BLaER1 (cell line): ENCODE results near the gene EDC3.

ENCODE experiments used
- H3K27ac ChIP-seq: shearing (Covaris generic); formaldehyde crosslinking; 2 replicates; pipeline ENCODE4 v1.8.1; 2022
- H3K27me3 ChIP-seq: shearing (Covaris generic); formaldehyde crosslinking; 2 replicates; pipeline ENCODE4 v1.8.1; 2022
- H3K36me3 ChIP-seq: shearing (Covaris generic); formaldehyde crosslinking; 2 replicates; pipeline ENCODE4 v1.8.1; 2022
- H3K4me1 ChIP-seq: shearing (Covaris generic); formaldehyde crosslinking; 2 replicates; pipeline ENCODE4 v1.8.1; 2022
- H3K4me2 ChIP-seq: shearing (Covaris generic); formaldehyde crosslinking; 2 replicates; pipeline ENCODE4 v1.8.1; 2022
- H3K4me3 ChIP-seq: shearing (Covaris generic); formaldehyde crosslinking; 2 replicates; pipeline ENCODE4 v1.8.1; 2022
- H3K9ac ChIP-seq: shearing (Covaris generic); formaldehyde crosslinking; 2 replicates; pipeline ENCODE4 v1.8.1; 2022
- H3K9me3 ChIP-seq: shearing (Covaris generic); formaldehyde crosslinking; 2 replicates; pipeline ENCODE4 v1.8.1; 2022
- H4K20me1 ChIP-seq: shearing (Covaris generic); formaldehyde crosslinking; 2 replicates; pipeline ENCODE4 v1.8.1; 2022
- Cebpa-rat ChIP-seq: shearing (Covaris generic); IDR thresholded peaks from 2 replicates; pipeline ENCODE4 v1.8.1; 2022

The EDC3 gene

DNA sequence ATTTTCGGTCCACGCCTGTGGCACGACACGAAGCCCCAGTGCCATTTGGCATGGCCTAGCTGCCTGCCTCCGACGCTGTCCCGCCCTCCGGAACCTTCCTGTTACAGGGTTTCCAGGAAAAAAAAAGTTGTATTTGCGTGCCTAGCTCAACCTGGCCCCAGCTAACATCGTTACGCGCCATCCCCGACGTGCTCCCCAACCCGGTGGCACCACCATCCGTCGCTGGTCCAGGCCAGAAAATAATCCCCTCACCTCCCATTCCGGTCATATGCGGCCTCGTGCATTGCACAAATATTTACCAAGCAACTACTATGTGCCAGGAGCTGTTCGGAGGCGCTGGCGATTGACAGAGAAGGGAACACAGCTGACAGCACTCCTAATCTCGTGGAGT is 30.9 kb upstream of the EDC3 start:
- Histone ChIP-seq H4K20me1 (peaks cover 6% of the 10 kb centered on the region; the same call in 1 of the 2 replicates), H3K4me1 (peaks cover 12% of the 10 kb centered on the region), H3K27me3 (peaks cover 41% of the 10 kb centered on the region), H3K9ac (no peak overlapping the region), H3K36me3 (no peaks in the 10 kb centered on the region), H3K4me3 (peak overlapping the region; percentile 68), H3K4me2 (peak overlapping the region; percentile 97), H3K9me3 (no peaks in the 10 kb centered on the region), H3K27ac (no peak overlapping the region)
- TF ChIP-seq Cebpa-rat: no peak

DNA sequence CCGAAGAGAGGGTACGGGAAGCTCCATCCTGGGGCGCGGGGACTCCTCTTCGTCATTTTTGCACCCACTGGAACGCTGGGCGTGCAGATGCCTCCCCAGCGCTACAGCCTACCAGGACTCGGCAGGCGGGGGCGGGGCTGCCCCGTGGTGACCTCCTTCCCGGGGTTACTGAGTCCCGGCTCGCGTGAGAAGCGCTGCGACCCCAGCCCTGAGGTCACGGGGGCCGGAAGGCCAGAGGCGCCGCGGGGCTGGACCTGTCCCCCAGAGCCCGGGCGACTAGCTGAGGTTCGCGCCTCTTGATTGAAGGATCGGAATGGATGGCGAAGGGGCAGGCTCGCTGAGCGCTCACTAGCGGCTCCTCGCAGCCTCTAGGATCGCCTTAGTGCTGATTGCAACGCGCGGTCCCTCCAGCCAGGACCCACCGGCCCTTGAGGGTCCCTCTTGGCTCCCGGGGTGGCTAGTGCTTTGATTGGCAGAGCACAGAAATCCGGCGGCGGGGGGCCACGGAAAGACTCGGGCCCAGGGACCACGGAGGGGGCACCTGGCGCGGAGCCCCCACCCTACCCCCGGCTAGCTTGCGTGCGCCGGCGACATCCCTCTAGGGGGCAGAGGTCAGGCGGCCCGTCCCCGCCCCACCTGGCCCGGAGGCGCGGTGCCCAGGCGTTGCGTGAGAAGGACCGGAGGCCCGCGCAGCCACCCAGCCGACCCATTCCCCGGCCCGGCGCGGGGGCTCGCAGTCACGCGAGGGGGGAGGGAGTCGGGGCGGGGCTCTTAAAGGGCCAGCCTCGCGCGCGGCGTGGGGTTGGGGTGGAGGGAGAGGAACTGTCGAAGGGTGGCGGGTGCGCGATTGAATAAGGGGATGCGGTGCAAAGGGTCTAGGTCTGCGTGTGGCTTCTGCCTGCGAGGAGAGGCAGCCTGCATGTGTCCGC is 30.3 kb upstream of the EDC3 start:
- Histone ChIP-seq H3K9me3 (no peaks in the 10 kb centered on the region), H3K4me3 (peak overlapping the region; percentile 68), H3K4me2 (peak overlapping the region; percentile 97), H3K9ac (peak overlapping the region; percentile 45; the same call in 1 of the 2 replicates), H3K27ac (no peak overlapping the region), H3K4me1 (peaks cover 16% of the 10 kb centered on the region), H4K20me1 (peaks cover 6% of the 10 kb centered on the region; the same call in 1 of the 2 replicates), H3K27me3 (peaks cover 41% of the 10 kb centered on the region), H3K36me3 (no peaks in the 10 kb centered on the region)
- TF ChIP-seq Cebpa-rat: no peak

DNA sequence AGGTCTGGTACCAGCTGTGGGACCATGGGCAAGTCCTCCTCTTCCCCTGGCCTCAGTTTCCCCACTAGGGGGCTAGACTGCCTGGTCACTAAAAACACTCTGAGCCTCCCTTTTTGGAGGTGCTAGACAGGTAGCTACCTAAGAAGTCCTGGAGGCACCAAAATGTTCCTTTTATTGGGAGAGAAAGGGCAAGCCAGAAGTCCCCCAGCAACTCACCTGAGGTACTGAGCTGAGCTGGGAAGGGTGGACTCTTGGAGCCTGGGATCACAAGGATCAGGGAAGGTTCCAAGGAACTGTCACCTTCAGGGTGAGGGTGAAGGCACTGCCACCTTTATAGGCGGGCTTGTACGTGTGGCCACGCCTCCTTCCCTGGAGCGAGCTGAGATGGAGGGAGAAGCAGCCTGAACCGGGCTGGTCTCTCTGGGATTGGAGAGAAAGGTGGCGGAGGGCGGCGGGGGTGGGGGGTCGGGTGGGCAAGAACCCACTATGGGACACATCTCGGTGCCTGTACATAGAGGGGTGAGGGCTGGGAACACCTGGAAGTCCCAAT is 29.5 kb upstream of the EDC3 start, which contains the start of gene CYP1A1:
TSS of gene CYP1A1 (minus strand) at position 304 of the 550 bp plus-strand sequence. CDS start 2,431 bp downstream, outside the sequence.
- Histone ChIP-seq H4K20me1 (peaks cover 6% of the 10 kb centered on the region; the same call in 1 of the 2 replicates), H3K27me3 (peaks cover 41% of the 10 kb centered on the region), H3K4me3 (peak within 1 kb of the TSS; percentile 68), H3K36me3 (no peaks in the 10 kb centered on the region), H3K4me2 (peak within 1 kb of the TSS; percentile 97), H3K4me1 (peaks cover 24% of the 10 kb centered on the region), H3K9ac (peak within 1 kb of the TSS; percentile 45; the same call in 1 of the 2 replicates), H3K9me3 (no peaks in the 10 kb centered on the region), H3K27ac (no peak within 1 kb of the TSS)
- TF ChIP-seq Cebpa-rat: no peak

DNA sequence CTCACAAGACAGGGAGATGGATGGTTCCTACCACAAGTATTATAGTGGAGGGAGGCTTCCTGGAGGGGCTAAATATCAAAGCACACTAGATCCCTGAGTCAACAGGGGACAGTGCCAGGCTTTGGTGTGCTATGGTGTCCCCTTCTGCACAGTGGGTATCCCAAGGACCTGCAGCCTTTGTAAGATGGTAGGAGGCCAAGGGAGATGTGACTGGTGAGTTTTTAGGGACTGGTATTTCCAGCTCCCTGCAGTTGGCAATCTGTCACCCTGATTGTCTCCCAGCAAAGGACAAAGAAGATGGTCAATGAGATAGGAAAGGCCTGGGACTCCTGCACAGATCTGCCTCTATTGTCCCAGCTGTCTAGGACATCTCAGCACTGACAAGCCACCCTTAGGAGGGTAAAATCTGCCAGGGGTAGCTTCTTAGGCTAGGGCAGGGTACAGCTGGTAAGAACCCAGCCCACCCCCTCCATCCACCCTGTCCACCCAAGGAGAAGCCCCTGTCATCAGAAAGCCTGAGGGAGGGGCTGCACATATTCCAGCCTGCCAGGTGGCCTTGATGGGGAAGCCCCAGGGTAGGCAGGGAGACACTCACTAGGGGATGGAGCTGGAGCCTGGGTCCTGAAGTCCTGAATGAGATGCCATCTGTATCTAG is 28.9 kb upstream of the EDC3 start:
- Histone ChIP-seq H3K27me3 (peaks cover 41% of the 10 kb centered on the region), H4K20me1 (peaks cover 6% of the 10 kb centered on the region; the same call in 1 of the 2 replicates), H3K4me2 (no peak overlapping the region), H3K4me1 (peaks cover 25% of the 10 kb centered on the region), H3K36me3 (no peaks in the 10 kb centered on the region), H3K27ac (no peak overlapping the region), H3K9ac (no peak overlapping the region), H3K4me3 (no peak overlapping the region), H3K9me3 (no peaks in the 10 kb centered on the region)
- TF ChIP-seq Cebpa-rat: no peak

DNA sequence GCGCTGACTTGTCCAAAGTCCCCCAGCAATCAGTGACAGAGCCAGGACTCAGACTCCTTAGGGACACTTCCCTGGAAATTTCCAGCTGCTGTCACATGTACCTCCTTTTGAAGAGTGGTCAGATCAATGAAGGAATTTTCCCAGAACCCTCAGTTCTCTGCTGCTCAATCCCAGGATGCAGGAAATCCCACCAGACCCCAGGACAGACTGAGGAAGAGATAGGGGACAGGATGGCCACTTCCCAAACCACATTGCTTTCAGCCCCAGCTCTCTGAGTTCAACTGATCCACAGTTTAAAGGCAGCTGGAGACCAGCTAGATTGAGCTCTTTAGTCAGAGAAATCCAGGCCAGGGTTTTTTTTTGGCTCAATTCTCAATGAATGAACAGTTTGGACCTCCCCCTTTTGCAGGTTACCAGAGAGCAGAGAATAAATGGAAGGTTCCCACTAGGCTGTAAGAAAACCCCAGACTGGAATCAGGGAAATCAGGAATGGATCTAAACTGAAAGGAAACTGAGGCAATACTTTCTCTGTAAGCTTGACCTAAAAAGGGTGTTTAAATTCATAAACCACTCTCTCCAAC is 28.0 kb upstream of the EDC3 start:
- Histone ChIP-seq H3K27me3 (peaks cover 41% of the 10 kb centered on the region), H3K9ac (no peak overlapping the region)

DNA sequence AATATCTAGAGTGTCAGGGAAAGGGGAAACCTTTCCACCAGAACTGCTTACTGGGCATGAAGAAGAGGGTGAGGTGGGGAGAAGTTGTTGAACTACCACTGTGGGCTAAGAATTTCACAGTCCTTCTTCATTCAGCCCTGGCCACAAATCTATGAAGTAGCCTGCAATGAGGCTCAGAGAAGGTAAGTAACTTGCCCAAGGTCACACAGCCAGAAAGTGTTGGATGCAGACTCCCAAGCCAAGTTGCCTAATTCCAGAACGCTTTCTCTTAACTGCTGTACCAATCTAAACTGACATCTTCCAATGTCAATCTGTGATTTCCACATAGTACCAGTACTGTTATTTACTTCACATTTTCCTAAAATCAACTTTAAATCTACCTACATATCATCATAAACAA is 27.4 kb upstream of the EDC3 start:
- Histone ChIP-seq H3K9ac (no peak overlapping the region), H3K4me3 (no peak overlapping the region), H3K27ac (no peak overlapping the region), H3K4me1 (peaks cover 25% of the 10 kb centered on the region), H3K4me2 (no peak overlapping the region), H3K36me3 (no peaks in the 10 kb centered on the region), H4K20me1 (peaks cover 6% of the 10 kb centered on the region; the same call in 1 of the 2 replicates), H3K9me3 (no peaks in the 10 kb centered on the region), H3K27me3 (peaks cover 41% of the 10 kb centered on the region)
- TF ChIP-seq Cebpa-rat: no peak

More for the DNA sequence above, 28.0 kb upstream of the EDC3 start:
- Histone ChIP-seq H3K9me3 (no peaks in the 10 kb centered on the region), H3K4me3 (no peak overlapping the region), H3K27ac (no peak overlapping the region), H3K4me1 (peaks cover 25% of the 10 kb centered on the region), H4K20me1 (peaks cover 6% of the 10 kb centered on the region; the same call in 1 of the 2 replicates), H3K4me2 (no peak overlapping the region), H3K36me3 (no peaks in the 10 kb centered on the region)
- TF ChIP-seq Cebpa-rat: no peak

DNA sequence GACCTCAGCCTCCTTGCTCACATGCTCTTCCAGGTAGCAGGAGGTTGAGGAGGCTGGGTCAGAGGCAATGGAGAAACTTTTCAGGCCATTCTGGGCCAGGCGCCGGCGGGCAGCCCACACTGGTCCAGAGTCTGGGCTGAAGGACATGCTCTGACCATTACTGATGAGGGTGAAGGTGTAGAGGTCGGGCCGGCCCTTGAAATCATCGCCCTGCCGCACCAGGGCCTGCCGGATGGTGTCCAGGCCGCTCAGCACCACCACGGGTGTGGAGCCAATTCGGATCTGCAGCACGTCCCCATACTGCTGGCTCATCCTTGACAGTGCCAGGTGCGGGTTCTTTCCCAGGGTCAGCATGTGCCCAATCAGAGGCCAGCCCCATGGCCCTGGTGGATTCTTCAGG is 26.8 kb upstream of the EDC3 start:
- peaks cover 6% of the 10 kb centered on the region; the same call in 1 of the 2 replicates for H4K20me1 ChIP-seq
- no peak overlapping the region for H3K9ac ChIP-seq
- H3K4me2 ChIP-seq: no peak overlapping the region
- no peak overlapping the region for H3K4me3 ChIP-seq
- no peaks in the 10 kb centered on the region for H3K9me3 ChIP-seq
- no peaks in the 10 kb centered on the region for H3K36me3 ChIP-seq
- H3K27me3 ChIP-seq: peaks cover 36% of the 10 kb centered on the region
- H3K27ac ChIP-seq: no peak overlapping the region
- peaks cover 25% of the 10 kb centered on the region for H3K4me1 ChIP-seq
- TF ChIP-seq Cebpa-rat: no peak

DNA sequence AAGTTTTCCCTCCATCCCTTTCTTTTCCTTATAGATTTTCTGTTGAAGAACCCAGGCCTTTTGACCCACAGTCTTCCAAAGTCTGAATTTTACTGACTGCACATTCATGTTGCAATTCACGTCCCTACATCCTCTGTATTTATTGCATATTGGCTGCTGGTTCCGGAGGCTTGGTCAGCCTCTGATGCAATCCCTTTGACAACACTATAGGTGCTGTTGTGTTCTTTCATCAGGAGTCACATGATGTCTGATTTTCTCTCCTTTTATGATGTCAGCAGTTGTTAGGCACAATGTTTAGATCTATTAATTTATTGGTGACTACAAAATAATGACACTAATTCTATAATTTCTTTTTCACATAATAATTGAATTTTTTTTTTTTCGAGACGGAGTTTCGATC is 20.8 kb upstream of the EDC3 start:
- Histone ChIP-seq H4K20me1 (no peaks in the 10 kb centered on the region), H3K4me2 (no peak overlapping the region), H3K4me3 (no peak overlapping the region), H3K9me3 (no peaks in the 10 kb centered on the region), H3K27ac (no peak overlapping the region), H3K27me3 (no peaks in the 10 kb centered on the region), H3K36me3 (no peaks in the 10 kb centered on the region), H3K4me1 (peaks cover 13% of the 10 kb centered on the region), H3K9ac (no peak overlapping the region)
- TF ChIP-seq Cebpa-rat: no peak

DNA sequence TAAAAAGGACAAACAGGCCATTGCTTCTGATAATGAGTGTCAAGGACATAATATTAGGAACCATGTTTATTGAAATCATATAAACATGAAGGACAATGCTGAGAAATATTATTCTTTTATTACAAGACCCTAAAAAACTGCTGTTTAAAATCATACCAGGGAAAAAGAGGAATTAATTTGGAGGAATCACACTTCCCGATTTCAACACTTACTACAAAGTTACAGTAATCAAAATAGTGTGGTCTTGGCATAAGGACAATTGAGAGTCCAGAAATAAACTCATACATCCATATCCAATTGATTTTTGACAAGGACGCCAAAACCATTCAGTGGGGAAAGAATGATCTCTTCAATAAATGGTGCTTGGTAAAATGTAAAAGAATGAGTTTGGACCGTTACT is 16.5 kb upstream of the EDC3 start:
- TF ChIP-seq Cebpa-rat: no peak
- no peak overlapping the region for H3K4me2 ChIP-seq
- H3K27me3 ChIP-seq: no peaks in the 10 kb centered on the region
- H4K20me1 ChIP-seq: no peaks in the 10 kb centered on the region
- no peak overlapping the region for H3K27ac ChIP-seq
- H3K4me1 ChIP-seq: peaks cover 7% of the 10 kb centered on the region
- no peaks in the 10 kb centered on the region for H3K9me3 ChIP-seq
- H3K9ac ChIP-seq: no peak overlapping the region
- no peak overlapping the region for H3K4me3 ChIP-seq
- H3K36me3 ChIP-seq: no peaks in the 10 kb centered on the region
